HG02973 (cell line): ENCODE data around the gene MPV17.
"Not testable (repeated sequence)": the region's sequence is repeated elsewhere in the genome, so short reads cannot be mapped to it uniquely, and the experiment has no call there.

ENCODE experiments used
- ATAC-seq: cut with Tn5 transposase; IDR thresholded peaks from one replicate; pipeline ENCODE4 v1.9.1; 2021; ENCODE audit warnings: moderate library complexity; ENCODE audit not compliant: unreplicated experiment

Gene MPV17, protein sequence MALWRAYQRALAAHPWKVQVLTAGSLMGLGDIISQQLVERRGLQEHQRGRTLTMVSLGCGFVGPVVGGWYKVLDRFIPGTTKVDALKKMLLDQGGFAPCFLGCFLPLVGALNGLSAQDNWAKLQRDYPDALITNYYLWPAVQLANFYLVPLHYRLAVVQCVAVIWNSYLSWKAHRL

DNA sequence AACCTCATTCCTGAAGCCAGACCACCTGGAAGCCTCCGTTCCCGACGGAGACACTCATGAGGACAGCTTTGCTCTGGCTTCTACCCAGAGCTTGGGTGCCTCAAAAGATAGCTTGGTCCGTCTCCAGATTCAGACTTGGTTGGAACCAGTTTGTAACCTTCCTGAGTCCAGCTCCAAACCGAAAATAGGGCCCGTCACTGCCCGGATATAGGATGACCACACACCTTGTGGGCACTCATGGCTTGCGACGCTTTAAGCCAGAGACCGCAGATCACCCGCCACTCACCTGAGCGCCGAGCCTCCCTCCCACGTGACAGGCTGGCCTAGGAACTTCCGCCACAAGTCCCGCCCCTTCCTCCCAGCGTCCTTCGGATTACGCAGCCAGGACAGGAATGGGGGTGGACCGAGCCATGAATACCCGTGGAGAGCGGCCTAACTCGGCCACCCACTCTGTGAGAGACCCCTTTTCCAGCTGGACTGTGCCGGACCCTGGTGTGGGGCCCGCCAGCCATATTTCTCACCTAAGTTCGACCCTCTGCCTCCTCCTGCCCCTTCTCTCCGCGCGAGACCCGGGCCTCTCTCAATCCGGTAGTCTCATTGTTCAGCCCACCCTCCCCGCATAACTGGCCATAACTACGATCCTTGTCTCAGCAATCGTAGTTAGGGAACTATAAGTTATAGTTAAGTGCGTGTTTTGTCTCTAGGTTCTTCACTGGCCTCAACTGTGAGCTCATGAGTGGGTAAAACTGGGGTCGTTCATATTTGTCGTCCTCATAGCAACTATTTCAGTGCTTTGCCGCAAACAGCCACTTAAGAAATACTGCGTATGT, at the start of gene MPV17:
TSS of gene MPV17 (minus strand) at position 332 of the 830 bp plus-strand sequence. CDS start 580 bp downstream, outside the sequence.
- peak; percentile 86 for ATAC-seq

DNA sequence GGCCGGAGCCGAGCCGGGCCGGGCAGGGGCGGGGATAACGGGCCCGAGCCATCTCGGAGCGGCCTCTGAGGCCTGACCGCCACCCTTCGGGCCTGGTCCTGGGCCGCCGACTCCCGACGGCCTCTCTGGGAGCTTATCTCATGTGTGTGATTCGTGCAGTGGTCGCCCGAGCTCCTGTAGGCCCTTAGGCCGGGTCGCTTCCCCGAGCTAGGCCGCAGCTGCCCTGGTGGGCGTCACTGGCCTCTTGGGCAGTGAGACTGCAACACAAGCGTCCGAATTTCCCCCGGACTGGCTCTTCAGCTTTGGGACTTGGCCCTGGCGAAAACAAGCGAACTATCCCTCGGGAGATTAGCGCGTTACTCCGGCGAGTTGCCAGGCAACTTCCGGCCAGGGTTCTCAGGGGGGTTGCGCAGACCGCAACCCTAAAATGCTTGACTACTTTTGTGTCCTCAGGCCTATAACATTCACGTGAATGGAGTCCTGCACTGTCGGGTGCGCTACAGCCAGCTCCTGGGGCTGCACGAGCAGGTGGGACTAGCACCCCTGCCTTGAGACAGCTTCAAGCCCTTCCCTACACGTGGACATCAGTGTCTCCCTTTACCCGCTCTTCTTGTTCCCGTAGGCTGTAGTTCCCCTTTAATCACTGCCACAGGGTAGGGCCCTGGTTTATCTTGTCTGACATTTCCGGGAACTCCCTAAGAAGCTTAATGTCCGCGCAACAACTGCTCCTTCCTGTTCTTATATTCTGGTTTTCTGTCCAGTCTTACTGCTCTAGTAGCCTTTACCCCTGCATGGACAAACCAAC, 48.1 kb upstream of the MPV17 start:
- ATAC-seq = peak; percentile 8

DNA sequence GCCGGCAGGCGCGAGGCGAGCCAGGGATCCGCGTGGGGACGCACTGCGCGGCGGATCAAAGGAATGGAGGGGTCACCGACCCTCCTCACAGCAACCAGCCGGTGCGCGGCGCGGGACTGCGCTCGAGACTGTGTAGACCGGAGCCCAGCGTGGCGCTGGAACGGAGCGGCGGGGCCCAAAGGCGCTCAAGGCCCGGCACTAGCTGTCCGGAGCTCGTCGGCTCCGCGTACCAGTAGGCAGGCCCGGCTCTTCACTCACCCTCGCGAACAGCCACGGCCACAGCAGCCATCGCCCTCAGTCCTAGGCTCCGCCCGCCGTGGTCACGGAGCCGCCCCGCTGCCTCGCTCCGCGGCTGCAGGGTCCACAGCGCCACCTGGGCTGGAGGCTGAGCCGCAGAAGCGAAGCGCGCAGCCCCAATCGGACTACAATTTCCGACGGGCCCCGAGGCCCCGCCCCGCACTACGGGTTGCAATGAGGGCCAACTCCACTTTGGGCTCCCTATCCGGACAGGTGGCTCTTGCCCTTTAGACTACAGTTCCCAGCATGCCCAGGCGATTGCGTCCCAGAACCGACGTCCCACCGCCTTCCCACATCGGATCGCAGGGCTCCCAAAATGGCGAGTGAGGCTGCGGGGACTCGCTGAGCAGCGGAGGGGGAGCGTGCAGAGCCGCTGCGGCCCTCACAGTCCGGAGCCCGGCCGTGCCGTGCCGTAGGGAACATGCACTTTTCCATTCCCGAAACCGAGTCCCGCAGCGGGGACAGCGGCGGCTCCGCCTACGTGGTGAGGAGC, 47.3 kb upstream of the MPV17 start, which contains the start of the genes EIF2B4 and SNX17:
TSS of gene EIF2B4 (minus strand) at position 313 of the 790 bp plus-strand sequence. CDS start at position 289, 24 bp downstream.
TSS of gene SNX17 (plus strand) at position 591 of the 790 bp plus-strand sequence. CDS start at position 719, 128 bp downstream.
- ATAC-seq = peak; percentile 86

DNA sequence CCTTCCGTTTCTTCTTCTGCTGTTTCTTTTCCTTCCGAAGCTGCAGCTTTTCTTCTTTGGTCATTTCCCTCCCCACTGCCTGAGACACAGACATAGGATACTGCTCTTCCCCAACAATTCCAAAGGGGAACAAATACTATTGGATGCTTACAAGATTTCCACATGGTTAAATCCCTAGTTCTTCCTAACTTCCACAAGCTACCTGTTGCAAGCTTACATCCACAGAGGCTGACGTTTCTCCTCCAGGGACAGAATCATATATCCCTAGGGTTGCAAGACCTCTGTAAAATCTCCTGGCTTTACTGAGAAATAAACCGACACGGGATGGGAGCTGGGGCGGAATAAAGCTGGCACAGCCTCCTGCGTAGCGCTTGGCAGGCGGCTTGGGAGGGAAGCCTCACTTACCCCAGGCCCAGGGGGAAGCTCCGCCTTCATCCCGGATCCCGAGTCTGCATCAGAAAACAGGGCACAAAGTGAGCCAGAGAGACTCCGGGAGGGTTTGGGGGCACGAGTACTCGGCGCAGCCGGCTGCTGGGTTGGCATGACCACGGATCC, 46.7 kb upstream of the MPV17 start:
- ATAC-seq = no peak

DNA sequence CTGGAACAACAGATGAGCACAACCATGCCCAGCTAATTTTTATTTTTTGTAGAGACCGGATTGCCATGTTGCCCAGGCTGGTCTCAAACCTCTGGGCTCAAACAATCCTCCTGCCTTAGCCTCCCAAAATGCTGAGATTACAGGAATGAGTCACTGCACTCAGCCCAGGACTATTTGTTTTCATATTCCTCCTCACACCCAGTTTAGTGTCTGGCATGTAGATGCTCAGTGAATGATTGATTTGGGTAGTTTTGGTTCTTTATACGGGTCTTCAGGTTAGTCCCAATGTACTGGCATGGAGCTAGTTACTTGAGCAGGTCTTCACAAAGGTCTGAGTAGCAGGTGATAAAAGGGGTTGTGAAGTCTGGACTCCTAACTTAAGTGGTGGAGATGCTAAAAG, 41.0 kb upstream of the MPV17 start:
- ATAC-seq = no peak

DNA sequence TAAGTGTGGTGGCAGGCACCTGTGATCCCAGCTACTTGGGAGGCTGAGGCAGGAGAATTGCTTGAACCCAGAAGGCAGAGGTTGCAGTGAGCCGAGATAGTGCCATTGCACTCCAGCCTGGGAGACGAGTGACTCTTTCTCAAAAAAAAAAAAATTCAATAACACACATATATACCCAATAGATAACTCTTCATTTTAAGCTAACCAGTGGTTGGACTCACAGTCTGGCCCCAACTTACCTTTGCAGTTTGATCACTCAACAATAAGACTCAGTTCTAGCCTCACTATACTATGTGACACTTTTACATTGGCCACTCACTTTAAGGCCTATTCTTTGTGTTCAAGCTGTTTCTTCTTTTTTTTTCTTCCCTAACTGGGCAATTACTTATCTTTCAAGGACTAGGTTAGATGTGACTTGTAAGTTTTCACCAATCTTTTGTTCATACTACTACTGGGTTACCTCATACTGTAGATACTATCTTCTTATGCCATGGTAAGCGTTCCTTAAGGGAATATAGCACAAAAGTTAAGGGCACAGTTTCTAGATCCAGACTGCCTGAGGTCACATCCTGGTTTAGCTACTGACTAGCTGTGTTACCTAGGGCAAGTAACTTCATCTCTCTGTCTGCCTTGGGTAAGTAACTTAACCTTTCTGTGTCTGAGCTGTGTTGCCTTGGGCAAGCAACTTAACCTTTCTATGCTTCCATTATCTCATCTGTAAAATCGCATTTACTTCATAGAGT, 40.0 kb upstream of the MPV17 start:
- ATAC-seq = no peak

DNA sequence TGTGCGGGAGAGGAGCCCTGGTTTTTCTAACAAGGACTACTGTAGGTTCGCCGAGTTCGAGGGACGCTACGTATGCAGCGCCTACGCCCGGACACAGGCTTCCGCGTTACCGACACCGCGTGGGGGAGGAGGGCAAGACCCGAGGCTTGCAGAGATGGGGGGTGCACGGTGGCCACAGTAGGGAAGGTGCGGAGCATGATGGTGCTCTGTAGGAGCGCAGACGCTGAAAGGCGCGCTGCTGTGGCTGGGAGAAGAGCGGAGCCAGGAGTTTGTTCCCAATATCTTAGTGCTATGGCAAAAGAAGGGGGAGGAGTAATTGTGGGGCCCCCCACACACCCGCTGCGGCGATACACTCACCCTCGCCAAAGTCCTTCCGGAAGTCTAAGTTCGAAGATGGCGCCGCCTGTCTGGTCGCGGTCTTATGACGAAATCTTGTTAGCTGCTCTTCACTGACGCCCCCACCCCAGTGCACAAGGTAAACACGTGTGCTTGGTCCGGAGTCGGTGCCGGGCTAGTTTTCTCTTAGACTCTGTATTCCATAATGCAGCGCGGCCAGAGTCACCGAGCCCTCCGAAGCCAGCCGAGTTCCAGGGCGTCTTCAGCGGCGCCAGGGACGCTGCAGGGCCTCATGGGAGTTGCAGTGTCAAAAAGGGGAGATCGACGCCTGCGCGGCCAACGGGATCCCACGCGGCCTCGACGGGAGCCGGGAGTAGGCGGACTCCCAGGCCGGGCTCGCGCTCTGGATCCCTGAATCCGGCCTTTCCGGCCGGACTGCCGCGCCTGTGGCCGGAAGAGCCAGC, 33.7 kb upstream of the MPV17 start, which contains the start of gene GTF3C2:
TSS of gene GTF3C2 (minus strand) at position 383 of the 800 bp plus-strand sequence. CDS start 13,210 bp downstream, outside the sequence.
- ATAC-seq = peak; percentile 68

DNA sequence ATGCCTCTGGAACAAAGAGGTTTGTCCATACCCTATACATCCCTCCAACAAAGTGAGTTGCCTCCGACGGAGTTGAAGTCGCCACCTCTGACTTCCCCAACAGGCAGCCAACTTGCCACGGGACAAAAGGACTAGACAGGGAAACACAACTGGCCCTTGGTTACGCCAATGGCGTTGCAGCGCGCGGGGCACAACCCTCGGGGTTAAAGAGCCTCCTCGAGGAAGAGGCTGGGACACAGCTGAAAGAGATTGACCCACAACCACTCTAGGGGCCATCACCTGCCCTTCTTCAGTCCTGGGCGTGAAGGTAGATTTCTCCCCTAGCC, 33.1 kb upstream of the MPV17 start:
- peak; percentile 28 for ATAC-seq

DNA sequence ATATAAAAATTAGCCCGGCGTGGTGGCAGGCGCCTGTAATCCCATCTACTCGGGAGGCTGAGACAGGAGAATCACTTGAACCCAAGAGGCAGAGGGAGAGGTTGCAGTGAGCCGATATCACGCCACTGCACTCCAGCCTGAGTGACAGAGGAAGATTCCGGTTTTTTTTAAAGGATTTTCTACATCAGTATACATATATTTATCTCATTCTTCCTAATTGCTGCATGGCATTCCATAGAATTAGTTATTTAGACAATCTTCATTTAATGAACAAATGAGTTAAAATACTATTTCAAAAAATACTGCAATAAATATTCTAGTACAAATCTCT, 31.7 kb upstream of the MPV17 start:
- no peak for ATAC-seq

DNA sequence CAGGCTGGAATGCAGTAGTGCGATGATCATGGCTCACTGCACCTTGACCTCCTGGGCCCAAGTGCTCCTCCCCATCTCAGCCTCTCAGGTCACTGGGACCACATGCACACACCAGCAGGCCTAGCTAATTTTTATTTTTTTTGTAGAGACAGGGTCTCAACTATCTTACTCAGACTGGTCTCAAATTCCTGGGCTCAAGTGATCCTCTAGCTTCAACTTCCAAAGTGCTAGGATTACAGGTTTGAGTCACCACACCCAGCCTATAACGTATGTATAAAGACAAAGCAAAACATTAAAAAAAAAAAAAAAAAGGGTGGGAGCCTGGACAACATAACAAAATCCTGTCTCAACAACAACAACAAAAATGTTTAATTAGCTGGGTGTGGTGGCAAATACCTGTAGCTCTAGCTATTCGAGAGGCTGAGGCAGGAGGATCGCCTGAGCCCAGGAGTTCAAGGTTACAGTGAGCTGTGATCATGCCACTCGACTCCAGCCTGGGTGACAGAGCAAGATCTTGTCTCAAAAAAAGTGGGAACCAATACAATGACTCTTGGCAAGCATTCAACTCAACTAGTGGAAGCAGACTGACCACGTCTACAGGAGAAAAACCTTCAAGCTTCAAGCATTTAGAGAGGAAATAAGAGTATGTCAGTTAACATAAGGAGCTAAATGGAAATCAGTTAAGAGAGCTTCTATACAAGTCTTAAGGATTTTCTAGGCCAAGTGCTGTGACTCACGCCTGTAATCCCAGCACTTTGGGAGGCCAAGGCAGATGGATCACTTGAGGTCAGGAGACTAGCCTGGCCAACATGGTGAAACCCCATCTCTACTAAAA, 31.1 kb upstream of the MPV17 start:
- ATAC-seq = no peak

DNA sequence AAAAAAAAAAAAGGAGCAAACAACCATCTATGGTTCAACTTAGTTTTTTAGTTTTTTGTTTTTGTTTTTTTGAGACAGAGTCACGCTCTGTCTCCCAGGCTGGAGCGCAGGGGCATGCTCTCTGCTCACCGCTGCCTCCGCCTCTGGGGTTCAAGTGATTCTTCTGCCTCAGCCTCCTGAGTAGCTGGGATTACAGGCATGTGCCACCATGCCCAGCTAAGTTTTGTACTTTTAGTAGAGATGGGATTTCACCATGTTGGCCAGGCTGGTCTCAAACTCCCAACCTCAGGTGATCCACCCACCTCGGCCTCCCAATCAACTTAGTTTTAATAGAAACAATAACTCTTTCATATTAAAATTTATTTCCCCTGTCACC, 30.5 kb upstream of the MPV17 start:
- ATAC-seq = not testable (repeated sequence)

DNA sequence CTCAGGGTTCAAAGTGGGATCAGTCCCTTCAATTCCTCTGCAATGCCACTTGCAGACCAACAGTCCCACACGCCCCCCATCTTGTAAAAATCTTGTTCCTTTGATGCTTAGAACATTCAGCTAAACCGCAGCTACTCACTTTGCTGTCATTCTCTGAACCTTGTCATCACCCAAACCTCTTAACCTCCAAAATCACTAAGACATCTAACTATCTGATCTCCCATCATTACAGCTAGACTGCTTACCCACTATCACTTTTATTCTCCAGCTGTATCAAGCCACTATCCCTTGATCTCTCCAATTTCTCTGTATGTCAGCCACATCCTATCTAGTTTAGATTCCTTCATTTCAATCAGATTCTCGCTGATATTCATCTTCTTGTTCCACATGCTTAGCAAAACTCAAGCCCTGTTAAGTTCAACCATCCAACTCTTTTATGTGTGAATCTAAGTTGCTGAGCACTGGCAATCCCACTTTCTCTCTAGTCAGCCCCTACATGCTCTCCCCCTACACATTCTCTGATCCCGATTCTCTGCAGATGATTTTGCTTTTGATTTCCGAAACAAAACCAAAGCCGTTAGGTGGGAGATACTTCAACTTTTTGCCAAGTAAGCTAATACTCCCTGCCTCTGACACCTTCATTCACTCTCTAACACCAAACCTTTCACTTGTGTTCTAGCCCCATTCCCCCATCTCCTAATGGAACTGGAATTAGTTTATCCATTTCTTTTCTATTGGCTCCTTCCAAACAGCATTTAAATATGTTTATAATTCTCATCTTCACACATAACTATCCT, 29.1 kb upstream of the MPV17 start:
- ATAC-seq = no peak

DNA sequence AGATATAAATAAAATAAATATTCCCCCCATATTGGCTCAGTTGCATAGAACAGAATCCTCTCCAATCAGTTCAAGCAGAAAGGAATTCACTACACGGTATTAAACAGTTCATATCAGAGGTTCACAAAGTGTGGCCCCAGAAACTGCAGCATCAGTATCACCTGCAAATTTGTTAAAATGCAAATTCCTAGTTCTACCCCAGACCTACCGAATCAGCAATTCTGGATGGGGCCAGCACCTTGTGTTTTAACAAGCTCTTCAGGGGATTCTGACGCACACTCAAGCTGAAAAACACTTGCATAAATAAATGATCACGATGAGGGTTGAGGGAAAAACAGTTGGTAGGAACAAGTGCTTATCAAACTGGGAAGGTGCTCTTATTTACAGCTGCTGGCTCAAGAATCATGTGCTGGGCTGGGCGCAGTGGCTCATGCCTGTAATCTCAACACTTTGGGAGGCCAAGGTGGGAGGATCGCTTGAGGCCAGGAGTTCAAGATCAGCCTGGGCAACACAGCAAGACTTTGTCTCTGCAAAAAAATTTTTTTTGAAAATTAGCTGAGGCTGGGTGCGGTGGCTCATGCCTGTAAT, 27.3 kb upstream of the MPV17 start:
- no peak for ATAC-seq

DNA sequence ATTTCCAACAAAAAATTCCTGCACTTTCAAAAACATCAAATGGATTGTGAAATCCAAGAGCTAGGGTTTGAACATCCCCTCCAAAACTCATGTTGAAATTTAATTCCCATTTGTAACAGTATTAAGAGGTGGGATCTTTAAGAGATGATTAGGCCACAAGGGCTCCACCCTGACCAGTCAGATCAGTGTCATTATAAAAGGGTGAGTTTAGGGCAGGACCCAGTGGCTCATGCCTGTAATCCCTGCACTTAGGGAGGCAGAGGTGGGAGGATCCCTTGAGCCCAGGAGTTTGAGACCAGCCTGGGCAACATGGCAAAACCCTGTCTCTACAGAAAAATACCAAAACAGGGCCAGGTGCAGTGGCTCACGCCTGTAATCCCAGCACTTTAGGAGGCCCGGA, 24.7 kb upstream of the MPV17 start:
- ATAC-seq = no peak

DNA sequence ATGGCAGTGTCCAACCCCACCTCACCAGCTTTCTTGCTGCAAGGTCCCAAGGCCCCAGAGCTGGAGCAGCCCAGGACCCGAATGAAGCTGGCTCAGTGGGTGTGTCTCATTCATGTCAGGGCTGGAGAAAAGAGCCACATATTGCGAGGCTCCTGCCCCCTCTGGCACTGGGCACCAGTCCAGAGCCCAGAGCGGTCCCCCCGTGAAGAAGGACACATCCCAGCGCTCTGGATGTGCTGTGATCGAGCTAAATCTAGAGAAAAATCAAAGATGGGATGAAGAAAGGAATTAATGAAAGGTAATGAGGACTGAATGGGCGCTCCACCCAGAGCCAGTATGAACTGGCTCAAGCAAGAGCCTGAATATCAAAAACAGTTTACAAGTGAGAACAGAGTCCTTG, 13.3 kb upstream of the MPV17 start:
- no peak for ATAC-seq

DNA sequence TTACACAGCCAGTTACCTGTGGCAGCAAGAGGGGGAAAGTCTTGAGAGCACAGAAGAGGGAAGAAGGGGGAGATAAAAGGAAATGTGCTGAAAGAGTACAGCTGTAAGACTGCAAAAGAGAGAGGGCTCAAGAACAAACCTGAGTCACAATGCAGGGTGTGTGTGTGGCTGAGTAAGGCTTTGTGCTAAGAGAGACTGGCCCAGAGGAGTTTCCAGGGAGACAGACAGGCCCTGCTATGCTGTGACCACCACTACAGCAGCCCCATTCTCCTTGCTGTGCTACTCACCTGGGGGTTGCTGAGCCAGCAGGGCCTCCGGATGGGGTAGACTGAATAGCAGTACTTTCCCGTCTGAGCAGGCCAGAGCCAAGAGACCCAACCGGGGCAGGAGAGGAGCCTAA, 12.4 kb upstream of the MPV17 start:
- ATAC-seq = no peak

DNA sequence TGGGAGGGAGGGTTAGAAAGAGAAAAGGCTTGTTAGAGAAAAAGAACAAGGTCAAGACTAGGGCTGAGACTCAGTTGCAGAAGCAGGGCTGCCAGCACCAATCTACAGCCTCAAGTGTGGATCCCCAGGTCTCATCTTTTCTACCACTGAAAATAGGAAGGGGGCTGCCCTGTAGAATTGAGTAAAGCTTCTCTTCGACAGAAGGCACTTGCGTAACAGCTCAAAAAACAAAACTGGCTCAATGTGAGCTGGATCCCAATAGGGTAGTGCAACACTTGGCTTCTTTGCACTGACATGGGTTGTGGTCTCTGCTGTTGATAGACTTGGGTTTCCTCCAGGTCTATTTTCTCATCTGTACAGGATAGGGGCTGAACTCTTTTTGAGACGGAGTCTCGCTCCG, 1.8 kb upstream of the MPV17 start:
- ATAC-seq = no peak
